Activated naive CD4-positive, alpha-beta T cell treated with Interleukin-2 at 50 U/mL for 16 hours (primary cell): Measurements from ENCODE around the gene LRP1B.

Experiments
- DNase-seq: peaks from one replicate; pipeline ENCODE4 v3.0.0-alpha.2; 2020

The LRP1B gene

DNA sequence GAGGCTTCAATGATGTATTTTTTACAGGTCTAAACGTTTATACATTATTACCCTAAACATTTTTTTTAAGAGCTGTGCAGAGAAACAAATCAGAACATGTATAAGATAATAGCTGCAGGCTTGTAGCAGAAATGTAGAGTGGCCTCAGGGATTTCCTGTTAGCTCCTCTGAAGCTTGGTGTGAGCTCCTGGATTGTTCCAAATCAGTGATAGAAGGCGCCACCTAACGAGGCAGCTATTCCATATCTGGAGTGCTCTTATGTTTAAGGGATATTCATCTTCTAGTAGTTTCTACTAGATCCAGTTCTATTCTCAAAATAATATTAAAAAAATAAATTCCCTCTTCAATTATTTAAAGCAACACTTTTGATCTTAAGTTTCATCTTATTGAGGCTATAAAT is 93.1 kb downstream of the LRP1B start:
- no peak for DNase-seq

DNA sequence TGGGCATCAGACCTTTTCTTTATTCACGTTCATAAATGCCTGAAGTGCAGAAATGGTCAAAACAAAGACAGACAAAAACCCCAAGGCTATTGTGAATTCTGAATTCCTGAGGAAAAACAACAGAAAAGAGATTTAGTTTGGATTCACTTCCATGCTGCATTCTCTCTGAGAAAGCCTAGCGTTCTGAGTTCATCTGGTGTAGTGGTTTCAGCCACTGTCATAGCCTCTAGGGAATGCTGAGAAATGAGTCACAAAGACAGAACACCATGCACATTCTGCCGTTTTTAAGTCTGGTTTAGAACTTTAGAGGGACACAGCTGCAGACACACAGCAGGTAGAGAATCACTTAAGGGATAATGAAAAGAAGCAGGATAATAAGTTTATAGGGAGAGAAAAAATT is 93.8 kb downstream of the LRP1B start:
- no peak for DNase-seq

DNA sequence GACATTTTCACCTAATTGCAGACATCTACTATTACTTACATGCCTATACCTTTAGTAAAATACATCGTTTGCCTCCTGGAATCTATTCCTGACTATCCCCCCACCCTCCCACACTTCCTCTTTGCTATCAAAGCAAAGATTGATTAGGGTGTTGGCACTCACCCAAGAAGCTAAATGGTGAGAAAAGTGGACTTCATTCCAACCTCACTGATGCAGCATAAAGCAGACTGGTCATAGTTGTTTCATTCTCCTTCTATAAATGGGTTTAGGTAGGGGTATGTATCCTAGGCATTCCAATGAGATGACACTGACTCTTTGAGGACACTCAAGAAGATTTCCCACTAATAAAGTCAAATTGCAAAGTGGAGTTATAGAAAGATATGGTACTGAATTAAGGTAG is 97.4 kb downstream of the LRP1B start:
- DNase-seq = no peak

DNA sequence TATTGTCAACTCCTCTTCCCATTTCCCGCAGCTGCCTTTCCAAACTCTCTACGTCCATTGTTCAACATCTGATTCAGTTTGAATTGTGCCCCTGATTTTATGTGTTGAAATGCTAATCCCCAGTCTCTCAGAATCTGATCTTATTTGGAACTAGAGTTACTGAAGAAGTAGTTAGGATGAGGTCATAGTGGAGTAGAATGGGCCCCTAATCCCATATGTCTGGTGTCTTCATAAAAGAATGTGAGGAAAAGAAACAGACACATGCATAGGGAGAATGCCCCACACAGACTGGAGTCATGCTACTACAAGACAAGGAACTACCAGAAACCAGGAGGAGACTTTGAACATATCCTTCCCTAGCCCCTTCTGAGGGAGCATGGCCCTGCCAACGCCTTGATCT is 99.2 kb downstream of the LRP1B start:
- no peak for DNase-seq

DNA sequence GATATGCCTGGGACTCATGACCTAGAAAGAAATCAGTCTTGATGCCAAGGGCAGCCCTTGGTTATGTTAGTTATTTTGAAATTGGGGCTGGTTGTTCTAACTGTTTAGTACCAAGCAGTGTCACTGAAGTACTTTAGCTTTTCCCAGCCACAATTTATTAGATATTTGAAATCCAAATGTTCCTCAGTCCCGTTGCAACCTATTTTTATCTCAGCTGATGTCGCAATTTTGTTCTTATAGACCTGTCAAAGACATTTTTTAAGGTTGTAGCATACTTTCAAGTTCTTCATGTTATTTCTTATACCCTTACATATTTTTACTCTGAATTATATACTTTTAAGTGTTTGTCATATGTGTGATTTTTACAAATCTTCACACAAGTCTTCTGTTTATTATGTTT is 100.1 kb downstream of the LRP1B start:
- DNase-seq = no peak

DNA sequence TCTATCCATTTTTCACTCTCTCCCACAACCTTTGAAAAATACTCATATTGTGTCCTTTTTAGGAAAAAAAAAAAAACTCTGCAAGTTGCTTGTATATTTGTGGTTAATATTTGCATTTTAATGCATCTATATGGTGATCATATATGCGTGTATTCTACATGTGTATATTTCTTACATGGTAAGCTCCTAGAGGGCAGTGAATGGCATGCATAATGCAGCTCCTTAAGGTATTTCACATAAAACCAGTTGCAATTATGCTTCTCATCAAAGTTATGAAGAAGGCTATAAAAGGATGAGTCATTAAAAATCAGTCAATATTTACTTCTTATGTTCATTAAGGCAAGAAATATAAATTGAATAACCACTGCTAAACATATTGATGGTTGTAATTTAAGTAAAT is 100.8 kb downstream of the LRP1B start:
- no peak for DNase-seq

DNA sequence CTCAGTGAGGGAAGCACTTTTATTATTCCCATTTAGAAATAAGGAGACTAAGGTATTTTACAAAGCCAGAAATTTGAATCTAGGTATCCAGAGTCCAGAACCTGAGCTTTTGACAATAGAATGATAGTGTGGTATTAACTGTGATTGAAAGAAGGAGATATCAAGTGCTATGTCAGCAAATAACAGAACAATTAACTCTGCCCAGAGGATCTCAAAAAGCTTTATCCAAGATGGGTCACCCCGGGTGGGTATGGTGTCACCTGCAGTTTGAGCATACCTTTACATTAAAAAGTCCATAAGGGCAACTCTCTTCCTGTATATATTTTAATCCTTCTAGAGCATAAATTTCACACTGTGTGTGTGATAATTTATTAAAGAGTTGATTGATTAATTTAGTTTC is 105.4 kb downstream of the LRP1B start:
- DNase-seq = no peak

DNA sequence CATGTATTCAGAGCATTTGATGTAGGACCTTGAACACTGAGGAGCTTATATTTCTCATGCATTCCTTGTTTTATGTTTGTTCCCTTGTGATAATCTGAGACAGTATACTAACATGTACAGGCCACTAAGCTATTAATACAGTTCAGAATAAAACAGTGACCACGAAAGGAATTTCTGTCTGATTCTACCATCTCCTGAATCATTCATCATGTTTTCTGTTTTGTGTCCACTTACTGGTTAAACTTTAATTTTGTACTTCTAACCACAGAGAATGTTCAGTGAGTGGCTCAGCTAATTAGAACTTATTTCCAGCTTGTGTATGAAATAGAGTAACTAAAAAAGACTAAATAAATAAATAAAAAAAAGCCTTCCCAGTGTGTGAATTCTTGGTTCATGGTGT is 110.4 kb downstream of the LRP1B start:
- no peak for DNase-seq

DNA sequence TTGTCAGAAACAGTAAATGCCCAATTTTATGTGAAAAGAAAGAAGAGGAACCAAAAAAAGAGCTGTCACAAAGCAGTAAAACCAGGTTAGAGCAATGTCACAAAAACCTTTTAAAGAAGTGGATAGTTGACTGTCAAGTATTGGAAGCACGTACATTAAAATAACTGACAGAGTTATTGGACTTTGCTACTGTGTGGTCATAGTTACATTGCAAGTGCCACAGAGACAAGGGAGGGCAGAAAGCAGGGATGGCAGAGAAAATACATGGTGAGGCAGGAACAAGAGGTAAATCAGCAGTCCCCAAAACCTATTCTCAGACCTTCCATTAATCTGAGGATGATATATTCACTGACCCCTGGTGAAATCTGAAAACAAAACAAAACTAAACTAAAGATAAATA is 116.3 kb downstream of the LRP1B start:
- DNase-seq = no peak

DNA sequence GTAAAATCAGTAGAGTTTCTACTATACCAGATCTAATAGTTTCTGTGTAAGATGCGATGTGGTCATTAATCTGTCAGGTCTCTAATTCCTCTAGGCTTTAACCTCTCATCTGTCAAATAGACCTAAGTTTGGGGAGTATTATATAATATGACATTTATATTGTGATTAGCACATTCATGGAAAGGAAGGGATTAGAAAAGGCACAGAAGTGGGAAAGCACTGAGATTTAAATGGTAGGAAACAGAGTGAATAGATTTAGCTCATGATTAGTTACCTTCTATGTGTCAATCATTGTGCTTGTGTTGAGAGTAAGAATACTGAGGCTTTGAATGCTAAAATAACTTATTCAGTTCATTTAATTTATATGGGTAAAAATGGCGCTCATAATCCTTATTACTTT is 118.0 kb downstream of the LRP1B start:
- DNase-seq = no peak

DNA sequence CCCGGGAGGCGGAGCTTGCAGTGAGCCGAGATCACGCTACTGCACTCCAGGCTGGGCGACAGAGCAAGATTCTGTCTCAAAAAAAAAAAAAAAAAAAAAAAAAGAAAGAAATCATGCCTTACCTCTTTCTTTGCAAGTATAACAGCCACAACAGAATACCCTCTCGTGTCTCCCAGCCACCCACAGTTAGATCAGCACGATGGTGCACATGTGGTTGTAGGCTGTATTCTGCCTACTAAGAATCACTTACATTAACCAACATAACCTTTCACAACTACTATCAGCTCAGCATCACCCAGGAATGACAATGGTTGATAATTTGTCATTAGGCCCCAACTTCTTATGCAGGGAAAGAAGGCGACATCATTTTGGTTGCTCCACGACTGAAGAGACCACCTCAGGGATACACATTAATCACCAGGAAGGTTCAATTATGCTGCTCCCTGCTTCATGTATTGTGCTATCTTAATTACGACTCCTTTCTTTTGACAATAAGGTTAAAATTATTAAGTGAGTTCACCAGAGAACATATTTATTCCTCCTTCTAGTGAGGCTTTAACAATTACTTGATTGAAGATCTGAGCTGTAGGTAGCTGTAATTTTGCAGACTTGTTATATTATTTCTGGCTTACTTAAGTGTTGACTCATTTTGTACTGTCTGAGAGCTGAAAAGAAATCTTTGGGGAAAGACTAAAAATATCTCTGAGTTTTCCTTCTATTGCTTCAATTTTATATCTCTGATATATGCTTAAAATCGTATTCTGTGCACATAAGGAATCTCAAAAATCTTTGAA is 120.1 kb downstream of the LRP1B start:
- DNase-seq = no peak

DNA sequence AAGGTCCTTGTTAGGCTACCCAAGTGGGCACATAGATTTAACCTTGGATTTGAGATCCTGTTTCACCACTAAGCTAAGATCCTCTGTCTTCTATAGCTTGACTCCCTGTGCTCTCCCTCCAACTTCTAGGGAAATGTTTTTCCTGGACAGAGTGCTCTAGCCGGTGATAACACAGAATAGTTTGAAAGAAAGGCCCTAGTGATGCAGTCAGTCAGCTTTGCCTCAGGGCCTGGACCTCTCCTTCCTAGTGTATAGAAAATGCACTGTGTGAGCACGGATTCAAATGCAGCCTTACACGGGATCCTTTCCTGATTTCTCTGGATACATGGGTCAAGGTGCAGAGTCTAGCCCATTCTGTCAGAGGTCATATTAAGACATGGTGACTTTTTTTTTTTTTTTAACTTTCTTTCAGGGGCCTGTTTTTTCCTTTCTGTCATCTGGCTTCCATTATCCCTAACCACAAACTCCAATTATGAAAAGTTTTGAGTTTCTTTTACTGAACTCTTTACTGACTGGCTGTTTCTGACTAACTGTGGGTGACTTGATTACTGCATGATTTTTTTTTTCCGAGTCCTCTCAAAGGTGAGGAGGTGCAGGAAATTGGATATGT is 122.6 kb downstream of the LRP1B start:
- no peak for DNase-seq

DNA sequence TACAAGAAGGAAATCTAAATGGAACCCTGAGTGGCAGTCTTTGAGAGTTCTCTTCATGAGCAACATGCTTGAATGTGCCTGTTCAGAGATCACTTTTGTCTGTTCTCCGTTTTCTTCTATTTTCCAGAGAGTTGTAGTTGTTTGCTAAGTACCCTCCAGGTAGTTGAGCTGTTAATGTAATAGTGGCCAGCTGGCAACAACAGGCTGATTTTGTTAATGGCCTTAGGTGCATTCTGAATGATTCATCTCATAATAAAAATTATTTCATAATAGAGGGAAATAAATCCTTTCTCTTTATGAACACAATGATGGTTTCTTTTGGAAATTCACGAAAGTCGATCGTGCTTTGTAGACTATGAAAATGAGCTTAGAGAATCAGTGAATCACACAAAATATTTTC is 136.8 kb downstream of the LRP1B start:
- DNase-seq = no peak

DNA sequence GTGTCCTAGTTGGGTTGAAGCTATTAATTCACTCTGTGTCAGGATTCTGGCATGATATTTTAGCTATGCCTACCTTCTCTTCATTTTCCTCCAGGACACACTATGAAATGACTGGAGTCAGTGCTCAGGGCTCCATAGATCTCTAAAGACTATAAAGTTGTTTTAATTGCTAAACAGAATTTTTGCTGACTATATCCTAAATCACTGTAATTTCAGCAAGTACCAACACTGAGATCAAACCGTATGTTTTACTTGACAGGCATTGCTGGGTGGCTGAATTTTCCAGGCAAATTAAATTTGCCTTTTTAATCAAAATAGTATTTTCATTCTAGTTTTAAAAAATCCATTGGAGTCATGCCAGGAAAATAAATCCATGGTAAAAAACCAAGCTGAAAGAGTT is 138.1 kb downstream of the LRP1B start:
- DNase-seq = no peak

DNA sequence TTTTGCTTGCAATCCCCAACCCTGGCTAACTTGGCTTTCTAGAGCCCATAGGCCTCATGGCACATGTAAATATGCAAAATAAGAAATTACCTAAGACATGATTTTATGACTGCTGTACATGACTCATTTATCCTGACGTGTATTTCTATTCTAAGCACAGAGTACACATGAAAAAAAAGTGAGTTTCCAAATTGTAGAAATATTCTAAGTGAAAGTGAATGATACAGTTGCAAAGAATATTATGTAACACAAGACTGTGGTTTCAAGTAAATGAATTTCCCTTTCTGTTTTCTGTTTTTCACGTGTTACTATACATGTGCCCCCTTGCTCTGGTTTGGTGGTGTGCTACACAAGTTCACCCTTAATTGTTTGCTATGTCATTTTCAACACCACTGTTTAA is 162.4 kb downstream of the LRP1B start:
- no peak for DNase-seq

DNA sequence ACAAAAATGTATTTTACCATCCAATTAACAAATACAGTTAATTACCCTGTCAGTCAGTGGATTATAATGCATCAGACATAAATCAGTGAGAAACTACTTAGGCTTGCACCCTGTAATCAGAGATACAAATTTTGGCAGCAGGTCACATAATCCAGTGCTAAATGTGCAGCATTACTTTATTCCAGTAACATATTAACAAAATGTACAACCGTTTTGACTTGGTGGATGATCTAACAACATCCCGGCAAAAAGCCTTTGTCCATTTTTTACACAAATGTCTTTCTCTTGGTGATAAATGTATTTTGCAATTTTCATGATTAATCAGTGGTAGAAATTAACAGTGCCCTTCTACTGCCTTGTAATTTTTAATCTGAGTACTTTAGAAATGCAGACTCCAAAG is 162.8 kb downstream of the LRP1B start:
- no peak for DNase-seq

DNA sequence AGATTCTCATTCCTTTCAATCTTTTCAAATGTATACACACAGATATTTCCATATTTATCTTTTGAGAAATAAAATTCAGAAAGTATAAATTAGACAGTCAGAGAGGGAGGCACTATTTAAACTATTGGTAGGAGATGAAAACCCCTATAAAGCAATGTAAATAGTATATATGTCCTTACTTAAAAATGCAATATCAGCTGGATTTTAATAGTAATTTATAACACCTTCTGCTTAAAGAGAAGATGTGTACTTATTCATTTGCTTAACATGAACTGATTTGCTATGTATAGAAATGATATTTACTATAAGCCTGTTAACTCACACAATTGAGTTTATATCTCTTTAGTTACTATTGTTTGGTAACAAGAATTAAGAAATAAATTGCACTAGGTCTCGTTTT is 163.3 kb downstream of the LRP1B start:
- DNase-seq = no peak

DNA sequence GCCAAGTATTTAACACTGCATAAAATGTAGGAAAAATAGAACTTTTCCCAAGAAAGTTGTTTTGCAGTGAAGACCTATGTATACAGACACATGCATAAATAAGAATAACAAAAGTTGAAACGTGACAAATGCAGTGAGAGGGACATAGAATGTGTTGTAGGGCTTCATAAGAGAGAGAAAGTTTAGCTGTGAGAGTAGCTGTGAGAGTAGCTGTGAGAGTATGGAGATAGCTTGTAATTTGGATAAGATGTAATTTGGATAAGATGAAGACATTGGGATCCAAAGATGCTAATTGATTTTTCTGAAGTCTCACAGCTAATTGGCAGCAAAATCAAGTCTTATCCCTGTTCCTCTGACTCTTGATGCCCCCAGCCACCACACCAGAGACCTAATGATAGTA is 170.9 kb downstream of the LRP1B start:
- no peak for DNase-seq

DNA sequence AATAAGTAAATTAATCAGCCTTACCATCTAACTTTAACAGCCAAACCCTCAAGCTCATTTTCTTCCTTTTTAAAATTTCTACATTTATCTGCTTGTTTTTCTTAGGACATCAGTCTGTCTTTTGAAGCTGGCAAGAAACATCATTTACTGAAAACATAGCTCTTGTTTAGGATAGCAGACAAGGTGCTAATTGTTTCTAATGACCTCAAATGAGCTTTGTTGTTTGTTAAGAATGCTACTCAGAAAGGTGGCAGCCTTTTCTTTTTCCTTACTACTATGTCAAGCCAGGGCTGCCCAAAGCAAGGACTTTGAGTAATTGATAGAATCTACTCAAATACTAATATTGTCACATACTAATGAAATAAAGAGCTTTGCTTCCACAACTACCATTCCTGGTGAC is 171.8 kb downstream of the LRP1B start:
- DNase-seq = no peak

DNA sequence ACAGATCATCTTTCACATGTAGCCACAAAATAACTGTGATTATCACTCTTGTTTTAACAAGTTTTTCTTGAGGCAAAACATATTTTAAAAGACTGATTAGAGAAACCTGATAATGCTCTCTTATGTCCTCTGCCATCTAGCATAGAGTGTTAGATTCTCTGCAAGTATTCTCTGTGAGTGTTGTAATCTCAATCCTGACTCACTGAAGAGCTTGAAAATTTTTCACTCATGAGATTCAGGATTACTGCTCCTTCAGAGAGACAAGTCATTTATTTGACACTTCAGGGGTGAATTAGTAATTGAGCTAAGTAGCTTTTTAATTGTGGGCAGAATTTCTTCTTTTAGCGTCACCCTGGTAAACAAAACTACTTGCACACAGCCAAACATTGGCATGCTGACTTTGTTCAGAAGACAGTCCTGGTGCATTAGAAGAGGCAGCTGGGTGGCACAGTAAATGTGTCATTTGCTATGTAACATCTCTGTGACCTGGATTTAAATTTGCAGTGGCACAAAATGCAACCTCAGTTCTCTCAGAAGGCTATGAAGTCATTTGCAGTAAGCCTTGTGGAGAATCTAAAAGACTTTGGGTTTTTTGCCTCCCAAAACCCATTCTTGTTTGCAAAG is 172.9 kb downstream of the LRP1B start:
- DNase-seq = no peak

DNA sequence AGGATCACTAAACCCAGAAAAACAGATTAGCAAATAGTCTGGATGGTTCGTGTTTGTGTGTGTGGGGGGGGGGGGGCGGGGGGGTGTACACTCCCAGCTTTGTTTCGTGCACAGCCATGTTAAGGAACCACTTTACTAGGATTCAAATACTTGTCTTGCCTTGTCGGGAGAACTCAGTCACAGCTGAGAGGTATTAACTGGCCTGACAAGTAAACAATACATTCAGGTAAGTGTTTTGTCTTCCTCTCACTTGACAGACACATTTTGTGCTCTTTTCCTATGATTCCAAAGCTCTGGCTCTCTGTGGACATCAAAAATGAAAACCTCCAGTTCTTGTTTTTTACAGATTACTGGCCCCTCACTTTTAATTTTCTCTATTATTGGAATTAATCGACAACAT is 173.5 kb downstream of the LRP1B start:
- DNase-seq = no peak

DNA sequence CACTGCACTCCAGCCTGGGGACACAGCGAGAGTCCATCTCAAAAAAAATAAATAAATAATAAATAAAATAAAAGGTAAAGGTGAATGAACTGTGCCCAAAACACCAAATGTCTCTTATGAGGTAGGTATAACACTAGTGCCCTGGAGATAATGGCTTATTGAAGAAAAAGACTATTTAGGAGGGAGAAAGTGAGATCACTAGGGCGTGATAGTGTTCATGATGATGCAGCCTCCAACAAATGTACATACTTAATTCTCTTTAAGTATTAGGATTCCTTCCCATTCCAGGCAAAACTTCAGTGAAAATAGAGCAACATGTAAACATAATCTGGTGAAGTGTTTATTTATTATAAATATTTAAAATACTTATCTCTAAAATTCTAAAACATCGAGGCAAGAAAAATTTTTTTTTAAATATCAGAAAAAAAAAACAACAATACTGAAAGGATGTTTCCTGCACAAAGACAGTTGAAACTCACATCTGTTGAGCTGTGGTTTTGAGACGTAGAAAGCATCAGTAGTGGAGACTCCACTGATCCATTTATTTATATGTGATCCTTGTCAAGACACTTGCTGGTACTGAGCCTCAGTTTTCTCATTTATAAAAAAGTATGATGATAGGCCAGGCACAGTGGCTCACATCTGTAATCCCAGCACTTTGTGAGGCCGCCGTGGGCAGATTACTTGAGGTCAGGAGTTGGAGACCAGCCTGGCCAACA is 183.3 kb downstream of the LRP1B start:
- DNase-seq = no peak

DNA sequence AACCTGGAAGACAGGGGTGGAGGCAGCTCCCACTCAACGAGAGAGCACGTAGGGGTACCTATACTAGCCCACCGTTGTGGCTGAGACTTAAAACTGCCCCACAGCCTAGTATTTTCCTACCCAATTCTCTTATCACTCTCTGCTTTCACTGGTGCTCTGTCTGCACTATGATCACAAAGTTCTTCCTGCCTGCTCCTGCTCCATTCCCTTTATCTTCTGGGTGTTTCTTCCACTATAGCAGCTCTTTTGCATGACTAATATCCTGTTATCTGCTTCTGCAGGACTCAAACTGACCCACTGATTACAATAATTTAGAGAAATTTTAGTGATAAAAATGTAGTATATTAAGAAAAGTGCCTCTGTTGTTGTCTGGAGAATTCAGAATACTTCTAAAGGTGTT is 184.8 kb downstream of the LRP1B start:
- DNase-seq = no peak

DNA sequence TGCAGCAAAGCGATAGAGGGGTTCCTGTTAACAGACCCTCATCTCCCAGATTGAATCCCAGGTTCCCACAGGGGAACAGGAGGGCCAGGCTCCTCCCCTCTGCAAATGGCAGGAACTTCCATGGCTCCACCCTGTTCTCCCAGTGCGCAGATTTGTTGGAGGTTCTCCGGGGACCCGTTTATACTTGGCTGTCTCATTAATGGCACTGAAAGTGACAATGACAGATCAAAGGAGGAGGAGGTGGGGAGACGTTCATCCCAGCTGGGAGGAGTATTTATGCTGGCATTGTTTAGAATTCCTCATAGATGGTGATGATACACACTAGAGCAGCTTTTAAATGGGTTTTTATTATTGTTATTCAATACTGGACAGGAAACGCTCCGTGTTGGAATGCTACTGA is 186.9 kb downstream of the LRP1B start:
- DNase-seq = no peak
